ENCODE data around the gene CELSR1.

- TF ChIP-seq, protein P1, sequence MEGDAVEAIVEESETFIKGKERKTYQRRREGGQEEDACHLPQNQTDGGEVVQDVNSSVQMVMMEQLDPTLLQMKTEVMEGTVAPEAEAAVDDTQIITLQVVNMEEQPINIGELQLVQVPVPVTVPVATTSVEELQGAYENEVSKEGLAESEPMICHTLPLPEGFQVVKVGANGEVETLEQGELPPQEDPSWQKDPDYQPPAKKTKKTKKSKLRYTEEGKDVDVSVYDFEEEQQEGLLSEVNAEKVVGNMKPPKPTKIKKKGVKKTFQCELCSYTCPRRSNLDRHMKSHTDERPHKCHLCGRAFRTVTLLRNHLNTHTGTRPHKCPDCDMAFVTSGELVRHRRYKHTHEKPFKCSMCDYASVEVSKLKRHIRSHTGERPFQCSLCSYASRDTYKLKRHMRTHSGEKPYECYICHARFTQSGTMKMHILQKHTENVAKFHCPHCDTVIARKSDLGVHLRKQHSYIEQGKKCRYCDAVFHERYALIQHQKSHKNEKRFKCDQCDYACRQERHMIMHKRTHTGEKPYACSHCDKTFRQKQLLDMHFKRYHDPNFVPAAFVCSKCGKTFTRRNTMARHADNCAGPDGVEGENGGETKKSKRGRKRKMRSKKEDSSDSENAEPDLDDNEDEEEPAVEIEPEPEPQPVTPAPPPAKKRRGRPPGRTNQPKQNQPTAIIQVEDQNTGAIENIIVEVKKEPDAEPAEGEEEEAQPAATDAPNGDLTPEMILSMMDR (conservative IDR thresholded peaks at IDR 0.05; ENCODE audit: low read depth, low read length), result no peak
- TF ChIP-seq EZH2 (IDR thresholded peaks at IDR 0.05; ENCODE audit: low read length, unreplicated experiment), result no peak
These were observed 186.2 kb downstream of the CELSR1 start for GRCh38 chr22:46351131-46351735.

Measured in PC-3 (cell line).